HuH-7 (cell line): ENCODE results near the gene ZNF764.
A peak's percentile ranks its signal among the peaks of the same experiment; 100 is the strongest.

ENCODE experiments used
- DNase-seq: peaks from one replicate; pipeline ENCODE4 v3.0.0; 2011; ENCODE audit warnings: low spot score

Gene ZNF764

GRCh38 chr16:30570636-30571444 lies 12.7 kb upstream of the ZNF764 start:
- DNase-seq: no peak

DNA sequence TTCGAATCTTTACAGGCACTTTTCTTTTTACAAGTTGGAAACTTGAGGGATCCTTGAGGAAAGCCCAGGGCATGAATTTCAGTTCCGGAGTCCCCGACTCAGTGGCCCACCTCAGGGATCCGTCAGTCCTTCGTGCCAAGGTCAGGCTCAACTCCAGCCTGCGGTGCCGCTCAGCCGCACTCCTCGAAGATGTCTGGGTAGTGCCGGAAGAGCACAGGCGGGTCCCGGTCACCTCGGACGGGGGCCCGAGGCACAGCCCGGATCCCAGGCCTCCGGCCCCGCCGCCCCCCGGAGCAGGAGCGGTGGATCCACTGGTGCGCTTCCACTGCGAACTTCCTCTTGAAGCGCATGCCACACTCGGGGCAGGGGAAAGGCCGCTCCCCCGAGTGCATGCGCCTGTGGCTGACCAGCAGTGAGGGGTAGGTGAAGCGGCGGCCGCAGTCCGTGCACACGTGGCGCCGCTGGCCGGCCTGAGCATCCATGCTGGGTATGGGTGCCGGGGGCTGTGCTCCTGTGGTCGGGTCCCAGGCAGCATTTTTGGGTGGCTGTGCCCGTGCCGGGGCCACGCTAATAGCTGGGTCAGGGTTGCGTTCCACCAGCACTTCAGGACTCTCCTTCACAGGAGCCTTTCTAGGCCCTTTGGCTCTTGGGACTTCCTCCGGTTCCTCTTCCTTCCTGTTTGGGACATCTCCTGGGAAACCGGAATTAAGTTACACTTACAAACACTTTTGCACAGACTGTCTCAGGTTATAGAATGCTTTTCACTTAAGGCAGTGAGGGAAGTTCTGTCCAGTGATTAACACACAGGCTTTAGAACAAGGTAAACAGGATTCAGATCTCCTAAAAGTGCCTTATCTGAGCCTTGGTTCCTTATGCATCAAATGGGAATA lies 11.8 kb upstream of the ZNF764 start:
- no peak for DNase-seq

GRCh38 chr16:30569281-30569680 lies 11.1 kb upstream of the ZNF764 start:
- no peak for DNase-seq

- peak; percentile 64 for DNase-seq
Measured at GRCh38 chr16:30567991-30568638, 9.9 kb upstream of the ZNF764 start.

DNA sequence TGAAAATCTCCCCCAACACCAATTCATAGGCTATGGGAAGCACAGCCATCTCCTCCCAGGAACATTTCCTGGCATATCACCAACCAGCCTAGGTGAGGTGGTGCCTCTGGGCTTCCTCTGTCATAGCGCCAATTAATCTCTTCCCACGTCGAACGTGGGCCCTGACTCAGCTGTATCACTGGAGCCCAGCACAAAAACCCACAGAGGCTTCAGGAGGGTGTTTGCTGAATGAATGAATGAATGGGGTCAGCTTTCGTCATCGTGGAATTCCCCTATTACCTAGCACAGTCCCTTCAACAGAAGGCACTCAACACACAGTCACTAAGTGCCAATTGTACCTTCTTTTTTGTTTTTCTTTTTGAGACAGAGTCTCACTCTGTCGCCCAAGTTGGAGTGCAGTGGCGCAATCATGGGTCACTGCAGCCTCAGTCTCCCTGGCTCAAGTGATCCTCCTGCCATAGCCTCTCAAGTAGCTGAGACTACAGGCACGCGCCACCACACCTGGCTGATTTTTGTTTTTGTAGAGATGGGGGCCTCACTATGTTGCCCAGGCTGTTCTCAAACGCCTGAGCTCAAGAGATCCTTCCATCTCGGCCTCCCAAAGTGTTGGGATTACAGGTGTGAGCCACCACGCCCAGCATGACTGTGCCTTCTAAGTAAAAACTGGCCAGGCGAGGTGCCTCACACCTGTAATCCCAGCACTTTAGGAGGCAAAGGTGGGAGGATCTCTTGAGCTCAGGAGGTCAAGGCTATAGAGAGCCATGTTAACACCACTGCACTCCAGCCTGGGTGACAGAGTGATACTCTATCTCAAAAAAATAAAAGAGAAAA lies 9.2 kb upstream of the ZNF764 start:
- no peak for DNase-seq

DNA sequence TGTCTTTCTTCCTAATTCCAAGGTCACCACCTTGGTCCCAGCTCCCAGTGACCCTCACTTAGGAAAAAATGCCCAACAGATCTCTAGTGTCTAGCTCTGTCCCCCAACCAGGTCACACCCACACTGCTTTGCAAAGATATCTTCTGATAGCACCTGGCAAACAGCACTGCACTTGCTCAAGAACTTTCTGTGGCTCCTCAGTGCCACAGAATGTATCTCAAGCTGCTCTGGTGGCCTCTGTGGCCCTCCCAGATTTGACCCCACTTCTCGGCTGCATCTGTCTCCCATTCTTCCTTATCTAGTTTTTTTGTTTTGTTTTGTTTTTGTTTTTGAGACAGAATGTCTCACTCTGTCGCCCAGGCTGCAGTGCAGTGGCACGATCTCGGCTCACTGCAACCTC lies 8.4 kb upstream of the ZNF764 start:
- no peak for DNase-seq

- DNase-seq: no peak
Measured at GRCh38 chr16:30565984-30566383, 7.8 kb upstream of the ZNF764 start.

DNA sequence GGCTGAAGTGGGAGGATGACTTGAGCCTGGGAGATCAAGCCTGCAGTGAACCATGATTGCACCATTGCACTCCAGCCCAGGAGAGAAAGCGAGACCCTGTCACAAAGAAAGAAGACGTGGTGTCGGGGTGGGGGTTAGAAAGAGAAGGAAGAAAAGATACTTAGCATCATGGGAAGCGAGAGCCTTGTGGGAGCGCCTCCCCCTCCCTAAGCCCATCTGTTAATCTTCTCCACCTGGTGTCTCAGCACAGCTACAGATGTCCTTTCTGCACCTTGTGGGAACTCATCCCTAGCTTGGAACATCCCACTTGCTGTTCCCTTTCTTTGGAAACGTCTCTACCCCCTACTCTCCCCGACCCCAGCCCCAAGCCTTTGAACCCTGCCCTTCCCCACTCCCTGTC lies 7.4 kb upstream of the ZNF764 start:
- no peak for DNase-seq

DNA sequence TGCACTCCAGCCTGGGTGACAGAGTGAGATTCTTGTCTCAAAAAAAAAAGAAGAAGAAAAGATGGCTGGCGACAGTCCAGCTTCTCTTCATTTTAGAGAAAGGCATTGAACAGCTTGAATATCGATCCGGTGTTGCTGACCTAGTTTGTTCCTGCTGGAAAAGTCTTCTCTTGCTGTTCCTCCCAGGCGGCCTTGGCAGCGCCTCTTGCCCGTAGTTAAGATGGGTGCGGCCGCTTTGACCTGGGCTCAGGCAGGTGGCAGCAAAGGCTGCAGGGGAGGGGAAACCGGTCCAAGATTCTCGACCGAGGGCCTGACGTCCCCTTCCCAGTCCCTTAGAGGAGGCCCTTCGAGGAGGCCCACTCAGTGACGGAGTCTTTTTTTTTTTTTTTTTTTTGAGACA lies 3.8 kb upstream of the ZNF764 start:
- no peak for DNase-seq

GRCh38 chr16:30561089-30561816 lies 3.1 kb upstream of the ZNF764 start:
- DNase-seq: no peak

DNA sequence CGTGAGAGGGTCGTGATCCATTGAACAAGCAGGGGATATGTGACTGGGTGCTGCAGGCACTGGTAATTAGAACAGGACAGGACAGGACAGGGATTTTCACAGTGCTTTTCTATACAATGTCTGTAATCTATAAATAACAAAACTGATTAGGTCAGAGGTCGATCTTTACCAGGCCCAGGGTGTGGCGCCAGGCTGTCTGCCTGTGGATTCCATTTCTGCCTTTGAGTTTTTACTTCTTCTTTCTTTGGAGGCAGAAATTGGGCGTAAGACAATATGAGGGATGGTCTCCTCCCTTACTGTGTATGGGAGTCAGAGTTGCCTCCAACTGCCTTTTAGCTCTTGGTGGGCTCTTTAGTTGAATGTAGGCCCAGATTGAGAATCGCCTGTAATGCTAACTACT lies 1.5 kb upstream of the ZNF764 start:
- no peak for DNase-seq

DNA sequence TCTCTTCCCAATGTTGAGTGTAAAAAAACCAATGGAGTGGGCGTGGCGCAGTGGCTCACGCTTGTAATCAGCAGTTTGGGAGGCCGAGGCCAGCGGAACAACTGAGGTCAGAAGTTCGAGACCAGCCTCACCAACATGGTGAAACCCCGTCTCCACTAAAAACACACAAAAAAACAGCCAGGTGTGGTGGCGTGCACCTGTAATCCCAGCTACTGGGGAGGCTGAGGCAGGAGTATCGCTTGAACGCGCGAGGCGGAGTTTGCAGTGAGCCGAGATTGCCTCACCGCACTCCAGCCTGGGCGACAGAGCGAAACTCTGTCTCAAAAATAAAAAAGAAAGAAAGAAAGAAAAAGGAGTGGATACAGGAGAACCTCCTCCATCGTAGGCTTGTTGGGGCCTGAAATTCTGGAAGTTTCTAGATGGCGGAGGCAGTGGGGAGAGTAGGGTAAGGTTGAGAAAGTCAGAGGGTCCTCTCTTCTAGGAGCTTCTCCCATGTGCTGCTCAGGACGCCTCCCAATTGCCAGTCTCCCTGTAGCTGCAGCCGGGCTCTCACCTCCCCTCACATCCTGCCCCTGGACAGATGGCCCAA lies 709 bp upstream of the ZNF764 start:
- no peak for DNase-seq

DNA sequence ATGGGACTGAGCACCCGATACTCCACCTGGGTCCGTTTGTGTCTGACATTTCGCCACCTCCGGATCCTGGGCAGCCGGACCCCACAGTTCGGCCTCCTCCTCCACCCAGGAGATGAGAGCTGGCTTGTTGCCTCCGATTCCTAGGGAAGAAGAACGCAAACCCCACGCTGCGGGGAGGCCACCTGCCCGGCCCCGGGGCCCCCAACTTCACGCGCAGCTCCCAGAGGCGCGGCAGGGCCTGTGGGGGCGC lies 542 bp downstream of the ZNF764 start:
- no peak for DNase-seq

DNA sequence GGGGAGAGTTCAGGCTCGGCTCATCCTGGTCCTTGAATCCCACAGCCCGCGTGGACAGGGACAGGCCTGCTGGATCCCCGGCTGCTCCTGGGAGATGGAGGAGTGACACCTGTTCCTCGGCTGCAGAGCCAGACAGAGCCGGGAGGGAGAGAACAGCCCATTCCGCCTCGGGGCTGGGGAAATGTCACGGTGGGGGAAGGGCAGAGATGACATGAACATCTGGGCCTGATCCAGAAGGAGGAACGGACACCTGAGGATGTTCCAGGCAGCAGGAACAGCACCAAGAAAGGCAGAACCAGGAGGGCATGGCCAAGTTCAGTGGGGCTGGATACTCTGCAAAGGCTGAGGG lies 2.1 kb downstream of the ZNF764 start:
- DNase-seq: no peak

DNA sequence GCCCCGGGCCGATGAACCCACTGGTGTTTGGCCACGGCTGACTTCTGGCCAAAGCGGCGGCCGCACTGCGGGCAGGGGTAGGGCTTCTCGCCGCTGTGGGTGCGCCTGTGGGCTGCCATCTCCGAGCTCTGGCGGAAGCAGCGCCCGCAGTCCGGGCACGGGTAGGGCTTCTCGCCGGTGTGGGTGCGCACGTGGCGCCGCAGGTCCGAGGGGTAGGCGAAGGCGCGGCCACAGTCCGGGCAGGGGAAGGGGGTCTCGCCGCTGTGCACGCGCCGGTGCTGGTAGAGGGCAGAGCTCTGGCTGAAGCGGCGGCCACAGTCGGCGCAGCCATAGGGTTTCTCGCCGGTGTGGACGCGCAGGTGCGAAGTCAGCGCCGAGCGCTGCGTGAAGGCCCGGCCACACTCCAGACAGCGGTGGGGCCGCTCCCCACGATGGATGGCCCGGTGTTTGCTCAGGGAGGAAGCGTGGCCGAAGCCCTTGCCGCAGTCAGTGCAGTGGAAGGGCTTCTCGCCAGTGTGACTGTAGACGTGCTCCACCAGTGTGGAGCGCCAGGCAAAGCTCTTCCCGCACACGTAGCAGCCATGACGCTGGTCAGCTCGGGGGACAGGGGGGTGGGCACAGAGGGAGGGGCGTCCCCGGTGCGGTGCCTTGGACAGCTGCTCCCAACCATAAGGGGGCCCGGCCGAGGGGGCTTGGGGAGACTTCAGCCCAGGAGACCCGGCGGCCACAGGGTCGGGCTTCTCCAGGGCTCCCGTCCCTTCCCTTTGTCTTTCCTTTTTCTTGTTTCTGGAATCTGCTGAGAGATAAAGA lies 2.7 kb downstream of the ZNF764 start:
- DNase-seq: no peak

DNA sequence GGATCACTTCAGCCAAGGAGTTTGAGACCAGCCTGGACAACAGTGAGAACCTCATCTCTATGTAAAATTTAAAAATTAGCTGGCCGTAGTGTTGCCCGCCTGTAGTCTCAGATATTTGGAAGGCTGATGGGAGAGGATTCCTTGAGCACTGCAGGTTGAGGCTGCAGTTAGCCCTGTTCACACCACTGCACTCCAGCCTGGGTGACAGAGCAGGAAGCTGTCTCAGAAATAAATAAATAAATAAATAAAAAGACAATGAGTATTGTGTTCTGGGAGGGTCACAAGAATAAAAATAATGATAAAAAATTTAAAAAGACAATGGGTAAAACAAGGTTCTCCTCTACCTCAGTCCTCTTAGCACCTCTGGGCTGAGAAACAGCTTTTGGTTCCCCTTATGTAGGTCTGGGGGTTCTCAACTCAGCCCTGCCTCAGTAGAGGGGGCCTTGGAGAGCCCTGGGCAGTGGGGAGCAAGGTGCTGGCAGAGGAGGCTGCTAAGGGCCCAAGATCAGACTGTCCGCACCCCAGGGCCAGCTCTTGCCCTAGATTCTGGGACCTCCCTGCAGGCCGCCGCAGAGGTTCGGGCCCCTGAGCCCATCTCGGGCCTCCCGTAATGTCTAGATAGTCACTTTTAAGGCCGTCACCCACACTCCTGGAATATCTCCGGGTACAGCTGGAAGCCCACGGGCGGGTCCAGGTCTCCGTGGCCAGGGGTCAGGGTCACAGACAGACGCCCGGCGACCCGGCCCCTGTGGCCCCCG lies 3.4 kb downstream of the ZNF764 start:
- no peak for DNase-seq

DNA sequence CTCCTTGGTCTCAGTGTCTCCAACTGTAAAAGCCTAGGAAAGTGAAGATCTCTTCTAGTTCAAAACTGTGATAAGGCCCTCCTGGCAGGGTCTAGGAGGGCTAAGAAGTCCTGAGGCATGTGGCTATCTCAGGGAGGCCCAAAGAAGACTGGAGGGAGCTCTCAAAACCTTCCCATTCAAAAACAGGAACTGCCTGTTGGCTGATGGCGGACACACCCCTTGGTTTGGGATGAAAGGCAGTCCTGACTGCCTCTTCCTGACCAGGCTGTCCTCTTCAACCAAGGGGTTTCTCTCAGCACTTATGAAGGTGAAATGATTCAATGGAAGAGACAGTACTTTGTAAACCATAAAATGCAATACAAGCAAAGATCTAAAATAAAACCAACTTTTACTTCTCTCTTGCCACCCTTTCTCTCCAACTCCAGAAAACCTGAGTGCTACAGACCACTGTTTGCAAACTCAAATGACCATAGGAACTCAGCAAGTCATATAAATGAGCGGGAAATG lies 4.7 kb downstream of the ZNF764 start:
- DNase-seq: no peak

GRCh38 chr16:30552956-30553355 lies 5.2 kb downstream of the ZNF764 start:
- DNase-seq: no peak

DNA sequence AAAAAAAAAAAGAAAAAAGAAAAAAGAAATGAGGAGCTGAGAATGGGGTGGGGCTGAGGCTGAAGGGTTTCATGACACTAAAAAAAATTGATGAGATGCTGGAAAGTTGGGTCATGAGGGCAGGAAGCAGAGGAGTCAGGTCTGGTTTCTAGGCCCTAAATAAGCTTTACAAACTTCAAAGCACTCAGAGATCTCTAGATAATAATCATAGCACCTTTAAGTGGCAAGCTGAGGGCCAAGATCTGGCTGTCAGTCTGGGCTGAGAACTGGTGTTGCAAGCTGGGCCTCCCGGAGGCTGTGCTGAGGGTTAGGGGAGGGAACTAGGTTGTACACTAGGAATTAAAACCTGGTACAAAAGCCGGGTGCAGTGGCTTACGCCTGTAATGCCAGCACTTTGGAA lies 6.4 kb downstream of the ZNF764 start:
- DNase-seq: no peak
